Type B pancreatic cell (in vitro differentiated cells): Measurements from ENCODE around the gene LRTM2. TPM values are rescaled to one million over a fixed set of nuclear protein-coding genes. Genes with fewer than 3 reads are reported as not detected.
"Not testable (repeated sequence)": the region's sequence is repeated elsewhere in the genome, so short reads cannot be mapped to it uniquely, and the experiment has no call there.

ENCODE experiments used
- DNase-seq: peaks from one replicate; pipeline ENCODE4 v3.0.0; 2021; ENCODE audit warnings: mixed read lengths; ENCODE audit not compliant: unreplicated experiment; ENCODE audit errors: extremely low spot score
- H3K27ac Mint-ChIP-seq: 2 replicates; pipeline ENCODE4 v1.8.0; 2021; ENCODE audit warnings: mild to moderate bottlenecking, mixed read lengths
- H3K27me3 Mint-ChIP-seq: 2 replicates; pipeline ENCODE4 v1.8.0; 2021; ENCODE audit warnings: mixed read lengths
- H3K36me3 Mint-ChIP-seq: 2 replicates; pipeline ENCODE4 v1.8.0; 2021; ENCODE audit warnings: mixed read lengths
- H3K4me1 Mint-ChIP-seq: one replicate; pipeline ENCODE4 v1.8.0; 2021; ENCODE audit warnings: mixed read lengths; ENCODE audit not compliant: unreplicated experiment
- H3K4me3 Mint-ChIP-seq: 2 replicates; pipeline ENCODE4 v1.8.0; 2021; ENCODE audit warnings: mild to moderate bottlenecking, mixed read lengths
- H3K9me3 Mint-ChIP-seq: 2 replicates; pipeline ENCODE4 v1.8.0; 2021; ENCODE audit warnings: mixed read lengths
- total RNA-seq: library from RNA; stranded (reverse); gene quantifications from 2 replicates; pipeline ENCODE4 v1.2.1, GENCODE V29; 2021; ENCODE audit warnings: low replicate concordance
- TF ChIP-seq, protein P1 (sequence below): fragments of 200-600 bp; sonication (generic); conservative IDR thresholded peaks from 2 replicates; pipeline ENCODE4 v1.5.0; 2021; ENCODE audit warnings: antibody characterized with exemption, mild to moderate bottlenecking

LRTM2 gene
- total RNA-seq, 1 donor from 2014 or later, result 0.12 TPM

DNA sequence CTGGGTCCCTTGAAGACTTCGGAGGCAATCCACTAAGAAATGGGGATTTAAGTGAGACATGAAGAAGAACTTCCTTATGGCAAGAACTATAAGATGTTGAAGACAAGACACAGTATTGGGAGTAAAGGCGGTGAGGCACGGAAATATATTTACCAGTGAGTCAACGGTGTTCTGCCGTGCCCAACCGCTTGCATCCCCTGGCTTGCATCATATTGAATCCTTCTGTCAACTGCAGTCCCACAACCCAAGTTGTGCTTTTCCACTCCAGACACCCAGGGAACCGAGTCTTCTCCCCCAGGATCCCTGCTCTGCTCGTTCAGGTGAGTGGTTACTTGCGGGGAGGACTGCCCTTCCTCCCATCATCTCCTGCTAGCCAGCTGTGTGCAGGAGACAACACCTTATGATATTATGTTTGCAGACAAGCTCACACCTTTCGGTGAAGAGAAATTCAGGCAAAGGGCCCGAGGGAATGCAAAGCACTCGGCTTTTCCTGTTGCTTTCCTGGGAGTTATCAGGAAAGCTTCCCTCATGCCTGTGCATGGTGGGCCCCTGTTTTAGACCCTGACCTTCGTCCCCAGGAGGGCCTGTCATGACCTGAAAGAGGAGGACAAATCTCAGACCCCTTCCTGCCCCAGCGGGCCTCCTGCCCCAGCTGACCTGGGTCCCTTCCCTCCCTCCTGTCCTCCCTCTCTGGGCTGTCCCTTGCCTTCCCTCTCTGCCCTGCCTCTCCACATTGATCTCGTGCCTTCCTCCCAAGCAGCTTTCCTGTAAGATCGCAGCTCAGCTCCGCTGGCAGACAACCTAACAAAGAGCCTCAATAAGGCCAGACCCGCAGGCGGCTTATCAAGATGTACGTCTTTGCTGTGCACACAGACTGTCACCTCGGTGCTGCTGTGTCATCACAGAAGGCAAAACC lies 4.3 kb upstream of the LRTM2 start:
- Mint-ChIP-seq H3K36me3 (no peaks in the 10 kb centered on the region), H3K27me3 (peaks cover 61% of the 10 kb centered on the region), H3K27ac (no peak overlapping the region), H3K4me3 (no peak overlapping the region), H3K9me3 (no peaks in the 10 kb centered on the region), H3K4me1 (no peaks in the 10 kb centered on the region)
- no peak for DNase-seq
- TF ChIP-seq, protein P1, sequence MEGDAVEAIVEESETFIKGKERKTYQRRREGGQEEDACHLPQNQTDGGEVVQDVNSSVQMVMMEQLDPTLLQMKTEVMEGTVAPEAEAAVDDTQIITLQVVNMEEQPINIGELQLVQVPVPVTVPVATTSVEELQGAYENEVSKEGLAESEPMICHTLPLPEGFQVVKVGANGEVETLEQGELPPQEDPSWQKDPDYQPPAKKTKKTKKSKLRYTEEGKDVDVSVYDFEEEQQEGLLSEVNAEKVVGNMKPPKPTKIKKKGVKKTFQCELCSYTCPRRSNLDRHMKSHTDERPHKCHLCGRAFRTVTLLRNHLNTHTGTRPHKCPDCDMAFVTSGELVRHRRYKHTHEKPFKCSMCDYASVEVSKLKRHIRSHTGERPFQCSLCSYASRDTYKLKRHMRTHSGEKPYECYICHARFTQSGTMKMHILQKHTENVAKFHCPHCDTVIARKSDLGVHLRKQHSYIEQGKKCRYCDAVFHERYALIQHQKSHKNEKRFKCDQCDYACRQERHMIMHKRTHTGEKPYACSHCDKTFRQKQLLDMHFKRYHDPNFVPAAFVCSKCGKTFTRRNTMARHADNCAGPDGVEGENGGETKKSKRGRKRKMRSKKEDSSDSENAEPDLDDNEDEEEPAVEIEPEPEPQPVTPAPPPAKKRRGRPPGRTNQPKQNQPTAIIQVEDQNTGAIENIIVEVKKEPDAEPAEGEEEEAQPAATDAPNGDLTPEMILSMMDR, result no peak

DNA sequence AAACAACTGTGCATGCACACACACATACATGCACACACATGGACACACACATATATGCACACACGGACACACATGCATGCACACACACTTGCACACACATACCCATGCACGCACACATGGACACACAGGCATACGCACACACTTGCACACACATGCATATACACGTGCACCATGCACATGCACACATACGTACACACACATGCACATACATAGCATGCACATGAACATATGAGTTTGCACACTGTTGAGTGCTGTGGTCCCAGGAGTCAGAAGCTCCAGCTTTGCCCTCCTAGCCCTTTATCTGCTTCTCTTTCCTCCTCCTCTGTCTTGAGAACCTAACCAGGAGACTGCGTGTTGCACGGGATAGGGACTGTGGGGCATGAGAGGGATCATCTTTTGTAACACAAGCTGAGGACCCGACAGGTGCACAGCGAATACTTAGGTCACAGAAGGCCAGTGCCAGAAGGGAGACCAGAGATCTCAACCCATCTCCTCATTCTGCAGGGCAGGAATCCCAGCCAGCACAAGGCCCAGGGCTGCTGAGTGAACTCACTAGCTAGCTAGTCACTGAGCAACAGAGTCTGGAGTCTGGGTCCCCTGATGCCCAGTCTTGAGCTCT lies 3.5 kb upstream of the LRTM2 start:
- Mint-ChIP-seq H3K4me1 (no peaks in the 10 kb centered on the region), H3K4me3 (no peak overlapping the region), H3K36me3 (no peaks in the 10 kb centered on the region), H3K27ac (no peak overlapping the region), H3K27me3 (peaks cover 69% of the 10 kb centered on the region), H3K9me3 (no peaks in the 10 kb centered on the region)
- TF ChIP-seq, protein P1, result no peak
- DNase-seq, result no peak

DNA sequence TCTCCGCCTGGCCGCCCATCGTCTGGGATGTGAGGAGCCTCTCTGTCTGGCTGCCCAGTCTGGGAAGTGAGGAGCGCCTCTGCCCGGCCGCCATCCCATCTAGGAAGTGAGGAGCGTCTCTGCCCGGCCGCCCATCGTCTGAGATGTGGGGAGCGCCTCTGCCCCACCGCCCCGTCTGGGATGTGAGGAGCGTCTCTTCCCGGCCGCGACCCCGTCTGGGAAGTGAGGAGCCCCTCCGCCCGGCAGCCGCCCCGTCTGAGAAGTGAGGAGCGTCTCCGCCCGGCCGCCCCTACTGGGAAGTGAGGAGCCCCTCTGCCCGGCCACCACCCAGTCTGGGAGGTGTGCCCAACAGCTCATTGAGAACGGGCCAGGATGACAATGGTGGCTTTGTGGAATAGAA lies 2.4 kb upstream of the LRTM2 start:
- H3K36me3 Mint-ChIP-seq, H3K27ac Mint-ChIP-seq, H3K4me3 Mint-ChIP-seq, H3K4me1 Mint-ChIP-seq, DNase-seq, H3K9me3 Mint-ChIP-seq: not testable (repeated sequence)
- H3K27me3 Mint-ChIP-seq, result peaks cover 74% of the 10 kb centered on the region

DNA sequence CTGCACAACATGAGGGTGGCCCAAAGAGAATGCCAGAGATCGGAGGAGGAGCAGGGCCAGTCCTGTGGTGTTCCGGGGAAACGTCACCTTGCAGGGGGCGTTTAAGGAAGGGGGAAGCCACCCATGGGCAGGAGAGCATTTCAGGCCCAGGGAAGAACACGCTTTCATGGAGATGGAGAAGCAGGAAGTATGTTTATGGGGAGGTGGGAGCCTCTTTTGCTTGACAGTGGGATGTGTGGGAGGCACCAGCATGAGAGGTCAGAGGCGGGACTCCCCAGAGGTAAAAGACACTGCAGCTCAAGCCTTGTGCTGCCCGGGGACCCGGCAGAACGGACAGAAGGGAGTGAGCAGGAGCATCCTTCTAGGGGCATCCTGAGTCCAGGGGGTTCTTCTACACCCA lies 1.3 kb upstream of the LRTM2 start:
- no peak overlapping the region for H3K4me3 Mint-ChIP-seq
- no peaks in the 10 kb centered on the region for H3K4me1 Mint-ChIP-seq

DNA sequence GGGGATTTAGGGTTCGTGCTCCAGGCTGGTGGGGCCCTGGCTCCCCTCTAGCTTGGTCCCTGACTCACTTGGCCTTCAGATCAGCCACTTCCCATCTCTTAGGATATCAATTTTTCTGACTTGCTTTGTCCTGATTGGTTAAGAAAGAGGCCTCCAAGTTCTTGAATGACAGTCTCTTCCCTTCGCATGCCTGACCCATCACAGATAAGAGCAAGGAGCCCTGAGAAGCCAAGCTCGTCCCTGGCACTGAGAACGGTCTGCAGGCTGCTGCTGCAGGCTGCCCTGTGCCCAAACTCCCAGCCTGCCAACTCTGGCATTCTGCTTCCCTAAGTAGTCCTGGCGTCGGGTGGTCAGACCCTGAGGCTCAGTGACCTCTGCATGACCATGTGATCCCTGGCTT lies 794 bp upstream of the LRTM2 start:
- peaks cover 80% of the 10 kb centered on the region for H3K27me3 Mint-ChIP-seq

More for the DNA sequence above, 1.3 kb upstream of the LRTM2 start:
- Mint-ChIP-seq H3K9me3 (no peaks in the 10 kb centered on the region), H3K36me3 (no peaks in the 10 kb centered on the region), H3K27me3 (peaks cover 77% of the 10 kb centered on the region), H3K27ac (no peak overlapping the region)
- DNase-seq, result no peak
- TF ChIP-seq, protein P1, result no peak

More for the DNA sequence above, 794 bp upstream of the LRTM2 start:
- H3K9me3 Mint-ChIP-seq, result no peaks in the 10 kb centered on the region
- H3K36me3 Mint-ChIP-seq, result no peaks in the 10 kb centered on the region
- H3K4me3 Mint-ChIP-seq, result no peak overlapping the region
- H3K27ac Mint-ChIP-seq, result no peak overlapping the region
- no peak for DNase-seq
- no peaks in the 10 kb centered on the region for H3K4me1 Mint-ChIP-seq
- TF ChIP-seq, protein P1, result no peak
